Ecto neural progenitor cell (in vitro differentiated cells): ENCODE data around the gene SYT13.
"Not testable (repeated sequence)": the region's sequence is repeated elsewhere in the genome, so short reads cannot be mapped to it uniquely, and the experiment has no call there.

Experiments
- DNase-seq: peaks from one replicate; pipeline ENCODE4 v3.0.0-alpha.2; 2018; ENCODE audit warnings: low spot score

SYT13 gene

GRCh38 chr11:45274206-45274605, 11.9 kb downstream of the SYT13 start:
- DNase-seq: no peak

GRCh38 chr11:45273509-45273908, 12.6 kb downstream of the SYT13 start:
- DNase-seq: no peak

- no peak for DNase-seq
Observed at GRCh38 chr11:45272701-45273100, 13.4 kb downstream of the SYT13 start.

GRCh38 chr11:45270946-45271716, 15.0 kb downstream of the SYT13 start:
- DNase-seq: no peak

- no peak for DNase-seq
Observed at GRCh38 chr11:45269678-45270077, 16.5 kb downstream of the SYT13 start.

GRCh38 chr11:45267652-45268299, 18.4 kb downstream of the SYT13 start:
- no peak for DNase-seq

GRCh38 chr11:45267052-45267451, 19.1 kb downstream of the SYT13 start:
- DNase-seq: peak; percentile 56

GRCh38 chr11:45266676-45267020, 19.5 kb downstream of the SYT13 start:
- no peak for DNase-seq

GRCh38 chr11:45265969-45266675, 20.0 kb downstream of the SYT13 start:
- DNase-seq: no peak

GRCh38 chr11:45264839-45265515, 21.2 kb downstream of the SYT13 start:
- DNase-seq: no peak

- DNase-seq: no peak
Observed at GRCh38 chr11:45263773-45264172, 22.4 kb downstream of the SYT13 start.

GRCh38 chr11:45262900-45263299, 23.2 kb downstream of the SYT13 start:
- no peak for DNase-seq

- no peak for DNase-seq
Observed at GRCh38 chr11:45260071-45260470, 26.1 kb downstream of the SYT13 start.

- no peak for DNase-seq
Observed at GRCh38 chr11:45259592-45259991, 26.5 kb downstream of the SYT13 start.

- no peak for DNase-seq
Observed at GRCh38 chr11:45258982-45259530, 27.1 kb downstream of the SYT13 start.

GRCh38 chr11:45254070-45254469, 32.1 kb downstream of the SYT13 start:
- DNase-seq: no peak

- no peak for DNase-seq
Observed at GRCh38 chr11:45253640-45254039, 32.5 kb downstream of the SYT13 start.

- no peak for DNase-seq
Observed at GRCh38 chr11:45252877-45253276, 33.3 kb downstream of the SYT13 start.

GRCh38 chr11:45252134-45252856, 33.8 kb downstream of the SYT13 start:
- DNase-seq: peak; percentile 84

- DNase-seq: no peak
Observed at GRCh38 chr11:45250035-45250718, 36.0 kb downstream of the SYT13 start.

- not testable (repeated sequence) for DNase-seq
Observed at GRCh38 chr11:45249372-45249771, 36.8 kb downstream of the SYT13 start.
